Sigmoid colon (tissue), 7 donors: ENCODE data around the gene TYW1B. TPM values are rescaled to one million over a fixed set of nuclear protein-coding genes. Genes with fewer than 3 reads are reported as not detected.
"Not testable (repeated sequence)": the region's sequence is repeated elsewhere in the genome, so short reads cannot be mapped to it uniquely, and the experiment has no call there.

ENCODE experiments used
- DNase-seq: peaks from one replicate; pipeline ENCODE4 v3.0.0-alpha.2; 2019
- H3K27ac ChIP-seq, 4 donors: fragments of 200-600 bp; sonication (generic); one replicate each; pipeline ENCODE4 v1.5.1; 2016 to 2019; ENCODE audit warnings: mild to moderate bottlenecking in 1 of 4
- H3K27me3 ChIP-seq, 3 donors: fragments of 200-600 bp; sonication (generic); one replicate each; pipeline ENCODE4 v1.5.1; 2019; ENCODE audit warnings: mild to moderate bottlenecking in 1 of 3
- H3K36me3 ChIP-seq, 4 donors: fragments of 200-600 bp; sonication (generic); one replicate each; pipeline ENCODE4 v1.5.1; 2016 to 2019
- H3K4me1 ChIP-seq, 4 donors: fragments of 200-600 bp; sonication (generic); one replicate each; pipeline ENCODE4 v1.5.1; 2017 to 2019
- H3K4me3 ChIP-seq, 4 donors: fragments of 200-600 bp; sonication (generic); one replicate each; pipeline ENCODE4 v1.5.1; 2017 to 2019; ENCODE audit warnings: mild to moderate bottlenecking in 2 of 4, moderate library complexity in 1 of 4
- H3K9me3 ChIP-seq, 4 donors: fragments of 200-600 bp in 3 of 4; sonication (generic) in 3 of 4; one replicate each; pipeline versions ENCODE4 v1.5.1 to v1.6.1; 2013 to 2019
- EP300 ChIP-seq, 4 donors: sonication (generic); formaldehyde crosslinking; IDR thresholded peaks; one replicate each; pipeline ENCODE4 v1.6.1; 2017; ENCODE audit warnings: antibody characterized with exemption in 4 of 4
- POLR2A ChIP-seq, 2 donors: fragments of 450-650 bp; IDR thresholded peaks; one replicate each; pipeline ENCODE4 v1.6.1; 2016; ENCODE audit warnings: antibody characterized with exemption in 2 of 2, mild to moderate bottlenecking in 2 of 2, moderate library complexity in 2 of 2
- POLR2AphosphoS5 ChIP-seq, 4 donors: sonication (generic); formaldehyde crosslinking; IDR thresholded peaks; one replicate each; pipeline ENCODE4 v1.6.1; 2017; ENCODE audit warnings: antibody characterized with exemption in 4 of 4
- WGBS, 2 donors: extraction: QIAGEN DNeasy Blood & Tissue Kit; methylation state at CpG; one replicate each; pipeline ENCODE4 v1.1.7; 2013; 5-methylcytosine and 5-hydroxymethylcytosine counted together
- intact Hi-C: fragments of 100-400 bp; cut with DNase I; formaldehyde crosslinking; loops from one replicate; pipeline ENCODE4 v1.15.1; 2023
- polyA plus RNA-seq, 3 donors: library from polyadenylated mRNA; stranded (reverse); fragments of 200-250 nt; gene quantifications; one replicate each; pipeline ENCODE4 v1.2.3, GENCODE V29; 2013
- total RNA-seq, 4 donors: library from RNA; depleted of rRNA; stranded (reverse); fragments of >200 nt; gene quantifications; one replicate each; pipeline ENCODE4 v1.1.0, GENCODE V29; 2016
- TF ChIP-seq, protein P1 (sequence below), 4 experiments: fragments of 450-650 bp in 3 of 4; fragments of 200-600 bp in 1 of 4; IDR thresholded peaks; one replicate each; pipeline ENCODE4 v1.5.1; 2016 to 2019; ENCODE audit warnings: antibody characterized with exemption in 4 of 4, mild to moderate bottlenecking in 3 of 4, moderate library complexity in 2 of 4
- donor health status: healthy with polysubstance abuse.
- donor health status: Bipolar disorder and iron deficiency.
- donor health status: healthy.

The TYW1B gene
- total and polyA plus RNA-seq, 7 donors = 1.4 to 5.6 (median 2.4) TPM

DNA sequence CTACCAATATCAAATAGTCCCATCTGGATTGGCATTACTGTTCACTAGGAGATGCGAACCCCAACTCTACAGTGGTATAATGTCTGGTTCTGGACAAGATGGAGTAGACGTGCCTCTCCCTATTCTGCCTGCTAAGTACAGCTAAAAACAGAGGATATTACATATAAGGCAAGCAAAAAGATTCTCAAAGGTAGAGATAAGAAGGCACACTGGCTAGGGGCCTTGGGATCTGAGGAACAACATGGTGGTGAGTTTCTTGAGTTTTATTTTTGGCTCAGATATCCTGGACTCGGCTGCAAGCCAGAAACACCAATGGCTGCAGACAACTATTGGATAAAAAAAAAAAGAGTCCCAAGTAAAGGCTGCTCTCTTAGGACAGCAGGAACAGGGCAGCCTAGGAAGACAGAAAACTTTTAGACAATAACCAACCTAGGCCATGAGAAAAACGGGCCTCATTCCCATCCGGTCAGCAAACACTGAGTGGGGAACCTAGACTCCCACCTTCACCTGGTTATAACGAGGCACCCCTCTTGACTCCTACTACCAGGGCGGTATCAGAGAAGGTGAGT lies 222.1 kb downstream of the TYW1B start:
- DNase-seq, intact Hi-C loops, H3K4me1 ChIP-seq, H3K4me3 ChIP-seq, H3K9me3 ChIP-seq, H3K27me3 ChIP-seq, H3K27ac ChIP-seq, H3K36me3 ChIP-seq: not testable (repeated sequence)
- 93 to 98% methylated on average over 7 of the region's 7 CpGs for WGBS, 2 donors

DNA sequence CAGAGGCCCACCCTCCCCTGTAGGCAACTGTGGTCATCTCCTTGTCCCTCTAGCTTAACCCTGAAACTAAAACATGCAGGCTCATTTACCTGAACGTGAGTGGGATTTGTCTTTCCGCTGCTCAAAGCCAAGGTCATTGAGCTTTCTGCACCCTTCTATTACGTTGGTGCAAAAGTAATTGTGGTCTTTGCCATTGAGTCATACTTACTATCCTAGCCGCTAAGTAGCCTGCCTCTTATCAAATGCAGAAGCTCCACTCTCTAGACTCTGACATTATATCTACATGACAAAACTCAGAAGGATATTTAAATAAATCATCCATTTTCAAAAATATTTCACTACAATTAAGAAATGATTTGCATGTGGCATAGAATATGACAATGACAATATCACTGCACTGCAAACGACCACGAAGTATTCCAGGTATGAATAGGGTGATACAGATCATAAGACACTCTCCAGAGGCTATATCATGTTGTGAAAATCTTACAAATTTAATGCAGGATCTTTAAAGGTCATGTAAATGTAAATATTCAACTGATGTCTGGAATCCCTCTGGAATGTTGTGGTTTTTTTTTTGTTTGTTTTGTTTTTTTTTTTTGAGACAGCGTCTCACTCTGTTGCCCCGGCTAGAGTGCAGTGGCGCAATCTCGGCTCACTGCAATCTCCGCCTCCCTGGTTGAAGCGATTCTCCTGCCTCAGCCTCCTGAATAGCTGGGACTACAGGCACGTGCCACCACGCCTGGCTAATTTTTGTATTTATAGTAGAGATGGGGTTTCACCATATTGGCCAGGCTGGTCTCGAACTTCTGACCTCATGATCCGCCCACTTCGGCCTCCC lies 223.0 kb downstream of the TYW1B start:
- WGBS, 2 donors = 93 to 94% methylated on average over 17 of the region's 17 CpGs
- H3K4me3 ChIP-seq, H3K27ac ChIP-seq, H3K27me3 ChIP-seq, intact Hi-C loops, H3K4me1 ChIP-seq, DNase-seq, H3K9me3 ChIP-seq, H3K36me3 ChIP-seq: not testable (repeated sequence)

GRCh38 chr7:72603476-72603875 lies 224.5 kb downstream of the TYW1B start:
- H3K9me3 ChIP-seq, DNase-seq, H3K4me1 ChIP-seq, H3K36me3 ChIP-seq, H3K27ac ChIP-seq, intact Hi-C loops, H3K4me3 ChIP-seq, H3K27me3 ChIP-seq: not testable (repeated sequence)
- WGBS, 2 donors = 97 to 98% methylated on average over 8 of the region's 8 CpGs

GRCh38 chr7:72603073-72603472 lies 224.9 kb downstream of the TYW1B start:
- WGBS, 2 donors = 95 to 96% methylated on average over 5 of the region's 5 CpGs

DNA sequence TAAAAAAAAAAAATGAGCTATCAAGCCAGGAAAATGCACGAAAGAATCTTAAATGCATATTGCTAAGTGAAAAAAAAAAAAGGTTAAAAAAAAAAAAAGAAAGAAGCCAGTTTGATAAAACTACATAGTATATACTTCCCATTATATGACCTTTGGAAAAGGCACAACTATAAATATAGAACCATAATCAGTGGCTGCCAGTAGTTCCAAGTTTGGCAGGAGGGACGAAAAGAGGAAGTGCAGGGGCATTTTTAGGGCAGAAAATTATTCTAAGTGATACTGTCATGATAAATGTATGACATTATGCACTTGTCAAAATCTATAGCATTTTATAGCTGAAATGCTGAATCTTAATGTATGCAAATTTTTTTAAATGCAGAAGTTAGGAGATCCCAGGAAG lies 226.3 kb downstream of the TYW1B start:
- H3K4me3 ChIP-seq, H3K36me3 ChIP-seq, H3K27ac ChIP-seq, intact Hi-C loops, H3K4me1 ChIP-seq, H3K27me3 ChIP-seq, DNase-seq, H3K9me3 ChIP-seq: not testable (repeated sequence)
- WGBS, 2 donors = 18 to 59% methylated on average over 2 of the region's 2 CpGs

More at GRCh38 chr7:72603073-72603472, 224.9 kb downstream of the TYW1B start:
- Histone ChIP-seq H3K4me1 (no peaks in the 10 kb centered on the region), H3K4me3 (no peak overlapping the region), H3K36me3 (no peaks in the 10 kb centered on the region), H3K27ac (no peak overlapping the region), H3K27me3 (no peaks in the 10 kb centered on the region), H3K9me3 (no peaks in the 10 kb centered on the region)
- TF ChIP-seq, protein P1, sequence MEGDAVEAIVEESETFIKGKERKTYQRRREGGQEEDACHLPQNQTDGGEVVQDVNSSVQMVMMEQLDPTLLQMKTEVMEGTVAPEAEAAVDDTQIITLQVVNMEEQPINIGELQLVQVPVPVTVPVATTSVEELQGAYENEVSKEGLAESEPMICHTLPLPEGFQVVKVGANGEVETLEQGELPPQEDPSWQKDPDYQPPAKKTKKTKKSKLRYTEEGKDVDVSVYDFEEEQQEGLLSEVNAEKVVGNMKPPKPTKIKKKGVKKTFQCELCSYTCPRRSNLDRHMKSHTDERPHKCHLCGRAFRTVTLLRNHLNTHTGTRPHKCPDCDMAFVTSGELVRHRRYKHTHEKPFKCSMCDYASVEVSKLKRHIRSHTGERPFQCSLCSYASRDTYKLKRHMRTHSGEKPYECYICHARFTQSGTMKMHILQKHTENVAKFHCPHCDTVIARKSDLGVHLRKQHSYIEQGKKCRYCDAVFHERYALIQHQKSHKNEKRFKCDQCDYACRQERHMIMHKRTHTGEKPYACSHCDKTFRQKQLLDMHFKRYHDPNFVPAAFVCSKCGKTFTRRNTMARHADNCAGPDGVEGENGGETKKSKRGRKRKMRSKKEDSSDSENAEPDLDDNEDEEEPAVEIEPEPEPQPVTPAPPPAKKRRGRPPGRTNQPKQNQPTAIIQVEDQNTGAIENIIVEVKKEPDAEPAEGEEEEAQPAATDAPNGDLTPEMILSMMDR (IDR thresholded peaks at IDR 0.05) = no peak
- TF ChIP-seq POLR2A (IDR thresholded peaks at IDR 0.05) (no peak), EP300 (IDR thresholded peaks at IDR 0.05) (no peak), POLR2AphosphoS5 (IDR thresholded peaks at IDR 0.05) (no peak)
- no peak for DNase-seq
- intact Hi-C loops = no loop called here

- H3K27me3 ChIP-seq, H3K36me3 ChIP-seq, DNase-seq, H3K9me3 ChIP-seq, H3K27ac ChIP-seq, H3K4me3 ChIP-seq, H3K4me1 ChIP-seq, intact Hi-C loops: not testable (repeated sequence)
- 96 to 98% methylated on average over 4 of the region's 4 CpGs for WGBS, 2 donors
Observed at GRCh38 chr7:72590023-72590422, 238.0 kb downstream of the TYW1B start.

DNA sequence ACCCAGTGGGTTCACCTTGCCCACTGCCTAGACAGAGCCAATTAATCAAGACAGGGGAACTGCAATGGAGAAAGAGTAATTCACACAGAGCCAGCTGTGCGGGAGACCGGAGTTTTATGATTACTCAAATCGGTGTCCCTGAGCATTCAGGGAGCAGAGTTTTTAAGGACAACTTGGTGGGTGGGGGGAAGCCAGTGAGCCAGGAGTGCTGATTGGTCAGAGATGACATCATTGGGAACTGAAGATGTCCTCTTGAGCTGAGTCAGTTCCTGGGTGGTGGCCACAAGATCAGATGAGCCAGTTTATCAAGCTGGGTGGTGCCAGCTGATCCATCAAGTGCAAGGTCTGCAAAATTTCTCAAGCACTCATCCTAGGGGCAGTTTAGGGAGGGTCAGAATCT lies 240.7 kb downstream of the TYW1B start:
- DNase-seq, H3K36me3 ChIP-seq, intact Hi-C loops, H3K9me3 ChIP-seq, H3K27ac ChIP-seq, H3K27me3 ChIP-seq, H3K4me1 ChIP-seq, H3K4me3 ChIP-seq: not testable (repeated sequence)
- WGBS, 2 donors = 96 to 99% methylated on average over 3 of the region's 3 CpGs

- H3K27ac ChIP-seq, H3K4me1 ChIP-seq, intact Hi-C loops, H3K36me3 ChIP-seq, H3K9me3 ChIP-seq, DNase-seq, H3K27me3 ChIP-seq, H3K4me3 ChIP-seq: not testable (repeated sequence)
- WGBS, 2 donors = 96% methylated on average over 8 of the region's 8 CpGs
Observed at GRCh38 chr7:72584576-72584975, 243.4 kb downstream of the TYW1B start.

- 77 to 83% methylated on average over 3 of the region's 3 CpGs for WGBS, 2 donors
- H3K27me3 ChIP-seq, DNase-seq, H3K9me3 ChIP-seq, H3K4me3 ChIP-seq, H3K36me3 ChIP-seq, intact Hi-C loops, H3K4me1 ChIP-seq, H3K27ac ChIP-seq: not testable (repeated sequence)
Observed at GRCh38 chr7:72583620-72584361, 244.2 kb downstream of the TYW1B start.

- intact Hi-C loops = not testable (repeated sequence)
Observed at GRCh38 chr7:72580142-72580770, 247.7 kb downstream of the TYW1B start.

More at GRCh38 chr7:72580142-72580770, 247.7 kb downstream of the TYW1B start:
- H3K27ac ChIP-seq, H3K36me3 ChIP-seq, H3K9me3 ChIP-seq, H3K27me3 ChIP-seq, DNase-seq, H3K4me3 ChIP-seq, H3K4me1 ChIP-seq: not testable (repeated sequence)
- WGBS, 2 donors = 80 to 90% methylated on average over 9 of the region's 9 CpGs
